Measurements from ENCODE around the gene SKAP2. TPM values are rescaled to one million over a fixed set of nuclear protein-coding genes. Genes with fewer than 3 reads are reported as not detected.

Gene SKAP2
- polyA plus RNA-seq, 3 donors, result 19.2 to 204 (median 158) TPM

DNA sequence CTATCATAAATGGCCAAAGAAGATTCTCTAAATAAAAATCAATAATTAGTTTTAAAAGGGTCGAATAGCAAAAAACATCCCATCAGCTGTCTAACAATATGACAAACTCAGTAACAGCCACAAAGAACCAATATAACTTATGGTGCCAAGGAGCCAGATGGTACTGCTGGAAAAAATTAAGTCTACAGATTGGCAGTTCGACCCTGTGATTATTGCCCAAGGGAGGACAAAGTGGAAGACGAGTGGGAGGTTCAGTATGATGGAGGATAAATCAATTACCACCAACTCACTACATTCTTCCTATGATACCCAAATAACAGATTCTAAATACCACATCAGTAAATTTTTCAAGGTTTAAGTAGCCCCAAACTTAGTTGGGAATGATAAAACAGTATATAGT lies 49.0 kb downstream of the SKAP2 start:
- H3K4me2 ChIP-seq (replicated peaks; ENCODE audit: extremely low read depth, low read length, poor library complexity, severe bottlenecking), result no peak overlapping the region
- Mint-ChIP-seq H3K27me3 (ENCODE audit: low read depth in 3 of 3) (no peaks in the 10 kb centered on the region), H3K4me1 (peaks cover 5% of the 10 kb centered on the region), H3K36me3 (peaks cover 17 to 21% of the 10 kb centered on the region in 2 donors), H3K9me3 (peaks cover 0 to 2% (median 0%) of the 10 kb centered on the region in 7 donors), H3K27ac (no peak overlapping the region), H3K4me3 (no peak overlapping the region)
- WGBS (ENCODE audit: insufficient coverage), result no CpG with 5 or more reads among the region's 3 CpGs
- H3K36me3 ChIP-seq (replicated peaks in 1 of 2; ENCODE audit: control insufficient read depth in 1 of 2, insufficient read depth in 2 of 2, low read length in 2 of 2), result peaks cover 0 to 3% of the 10 kb centered on the region in 2 donors
- intact Hi-C loops (cut with micrococcal nuclease), result no loop called here
- no peaks in the 10 kb centered on the region for H3K27me3 ChIP-seq (ENCODE audit: control insufficient read depth in 2 of 2, insufficient read depth in 2 of 2, low read length in 2 of 2)
- no peaks in the 10 kb centered on the region for H3K9me3 ChIP-seq (replicated peaks in 1 of 2; ENCODE audit: control insufficient read depth in 1 of 2, insufficient read depth in 1 of 2, low read length in 2 of 2)
- DNase-seq, result no peak
- H3K9ac ChIP-seq (ENCODE audit: insufficient read depth, low read length, poor library complexity, severe bottlenecking), result no peak overlapping the region
- no peak overlapping the region for H3K27ac ChIP-seq (ENCODE audit: low read depth in 1 of 2, low read length in 2 of 2)
- H3K4me1 ChIP-seq (ENCODE audit: control insufficient read depth in 1 of 2, insufficient read depth in 2 of 2, low read length in 2 of 2), result no peaks in the 10 kb centered on the region
- no peak overlapping the region for H3K4me3 ChIP-seq (replicated peaks in 1 of 3; ENCODE audit: low read depth in 2 of 3, low read length in 3 of 3)
- TF ChIP-seq, protein P1, sequence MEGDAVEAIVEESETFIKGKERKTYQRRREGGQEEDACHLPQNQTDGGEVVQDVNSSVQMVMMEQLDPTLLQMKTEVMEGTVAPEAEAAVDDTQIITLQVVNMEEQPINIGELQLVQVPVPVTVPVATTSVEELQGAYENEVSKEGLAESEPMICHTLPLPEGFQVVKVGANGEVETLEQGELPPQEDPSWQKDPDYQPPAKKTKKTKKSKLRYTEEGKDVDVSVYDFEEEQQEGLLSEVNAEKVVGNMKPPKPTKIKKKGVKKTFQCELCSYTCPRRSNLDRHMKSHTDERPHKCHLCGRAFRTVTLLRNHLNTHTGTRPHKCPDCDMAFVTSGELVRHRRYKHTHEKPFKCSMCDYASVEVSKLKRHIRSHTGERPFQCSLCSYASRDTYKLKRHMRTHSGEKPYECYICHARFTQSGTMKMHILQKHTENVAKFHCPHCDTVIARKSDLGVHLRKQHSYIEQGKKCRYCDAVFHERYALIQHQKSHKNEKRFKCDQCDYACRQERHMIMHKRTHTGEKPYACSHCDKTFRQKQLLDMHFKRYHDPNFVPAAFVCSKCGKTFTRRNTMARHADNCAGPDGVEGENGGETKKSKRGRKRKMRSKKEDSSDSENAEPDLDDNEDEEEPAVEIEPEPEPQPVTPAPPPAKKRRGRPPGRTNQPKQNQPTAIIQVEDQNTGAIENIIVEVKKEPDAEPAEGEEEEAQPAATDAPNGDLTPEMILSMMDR (IDR thresholded peaks at IDR 0.05), result no peak
- H3K79me2 ChIP-seq (ENCODE audit: insufficient read depth, low read length), result peaks cover 21% of the 10 kb centered on the region
- H2AFZ ChIP-seq (ENCODE audit: insufficient read depth, low read depth, low read length, poor library complexity, severe bottlenecking), result no peak overlapping the region
- H4K20me1 ChIP-seq (ENCODE audit: insufficient read depth, low read length), result peaks cover 78% of the 10 kb centered on the region

DNA sequence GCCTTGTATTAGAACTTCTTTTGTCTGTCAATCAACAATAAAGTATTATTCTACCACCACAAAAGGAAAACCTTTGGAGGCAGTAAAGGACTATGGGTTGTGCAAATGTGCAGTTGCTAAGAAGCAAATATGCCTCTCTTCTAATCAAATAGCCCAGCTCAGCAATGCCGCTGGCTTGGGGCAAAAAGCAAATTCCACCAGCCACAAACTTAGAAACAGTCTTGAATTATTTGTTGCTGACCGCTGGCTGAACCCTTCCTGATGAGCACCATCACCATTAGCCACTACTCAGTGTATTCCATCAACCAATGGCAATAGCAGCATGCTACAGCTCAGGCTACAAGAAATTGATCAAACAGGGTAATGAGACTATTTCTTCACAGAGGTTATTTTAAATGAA lies 51.0 kb downstream of the SKAP2 start:
- no peak overlapping the region for H3K27ac ChIP-seq (ENCODE audit: low read depth in 1 of 2, low read length in 2 of 2)
- intact Hi-C loops (cut with micrococcal nuclease), result no loop called here
- peaks cover 5% of the 10 kb centered on the region for H3K4me1 Mint-ChIP-seq

More for the DNA sequence above, 51.0 kb downstream of the SKAP2 start:
- Histone ChIP-seq H3K27me3 (ENCODE audit: control insufficient read depth in 2 of 2, insufficient read depth in 2 of 2, low read length in 2 of 2) (no peaks in the 10 kb centered on the region), H3K9me3 (replicated peaks in 1 of 2; ENCODE audit: control insufficient read depth in 1 of 2, insufficient read depth in 1 of 2, low read length in 2 of 2) (no peaks in the 10 kb centered on the region), H3K4me3 (replicated peaks in 1 of 3; ENCODE audit: low read depth in 2 of 3, low read length in 3 of 3) (no peak overlapping the region), H2AFZ (ENCODE audit: insufficient read depth, low read depth, low read length, poor library complexity, severe bottlenecking) (no peak overlapping the region), H4K20me1 (ENCODE audit: insufficient read depth, low read length) (peaks cover 82% of the 10 kb centered on the region), H3K79me2 (ENCODE audit: insufficient read depth, low read length) (peaks cover 15% of the 10 kb centered on the region), H3K9ac (ENCODE audit: insufficient read depth, low read length, poor library complexity, severe bottlenecking) (no peak overlapping the region), H3K4me2 (replicated peaks; ENCODE audit: extremely low read depth, low read length, poor library complexity, severe bottlenecking) (no peak overlapping the region), H3K36me3 (replicated peaks in 1 of 2; ENCODE audit: control insufficient read depth in 1 of 2, insufficient read depth in 2 of 2, low read length in 2 of 2) (peaks cover 0 to 23% of the 10 kb centered on the region in 2 donors), H3K4me1 (ENCODE audit: control insufficient read depth in 1 of 2, insufficient read depth in 2 of 2, low read length in 2 of 2) (no peaks in the 10 kb centered on the region)
- no peaks in the 10 kb centered on the region for H3K27me3 Mint-ChIP-seq (ENCODE audit: low read depth in 3 of 3)
- H3K4me3 Mint-ChIP-seq, result no peak overlapping the region
- peaks cover 0 to 2% (median 0%) of the 10 kb centered on the region in 7 donors for H3K9me3 Mint-ChIP-seq
- TF ChIP-seq, protein P1 (IDR thresholded peaks at IDR 0.05), result no peak
- WGBS (ENCODE audit: insufficient coverage), result 94% methylated on average over 2 of the region's 2 CpGs
- peaks cover 22 to 27% of the 10 kb centered on the region in 2 donors for H3K36me3 Mint-ChIP-seq
- H3K27ac Mint-ChIP-seq, result no peak overlapping the region
- DNase-seq, result no peak

Data from CD14-positive monocyte (primary cell).